GM23338 (cell line): Measurements from ENCODE around the gene CT47B1. TPM values are rescaled to one million over a fixed set of nuclear protein-coding genes. Genes with fewer than 3 reads are reported as not detected.

Experiments used
- ATAC-seq: fragments of 200-7000 bp; cut with Tn5 transposase; 3 replicates; pipeline ENCODE4 v1.9.1; 2020
- DNase-seq: peaks from one replicate; pipeline ENCODE4 v3.0.0-alpha.2; 2015; ENCODE audit warnings: low spot score
- H2AFZ ChIP-seq: fragments of 200-600 bp; sonication (generic); 2 replicates; pipeline ENCODE4 v1.8.0; 2016; ENCODE audit warnings: antibody characterized with exemption, mild to moderate bottlenecking, moderate library complexity
- H3F3A ChIP-seq: fragments of 200-600 bp; sonication (generic); replicated peaks from 2 replicates; pipeline ENCODE4 v1.8.0; 2017; ENCODE audit warnings: antibody characterized with exemption, mixed run types, low read depth
- H3K27ac ChIP-seq: fragments of 200-600 bp; sonication (generic); 2 replicates; pipeline ENCODE4 v1.6.1; 2016; ENCODE audit warnings: low read depth
- H3K27me3 ChIP-seq: fragments of 200-600 bp; sonication (generic); 2 replicates; pipeline ENCODE4 v1.8.0; 2016; ENCODE audit warnings: mild to moderate bottlenecking, mixed run types, moderate library complexity; ENCODE audit not compliant: insufficient read depth
- H3K36me3 ChIP-seq: fragments of 200-600 bp; sonication (generic); 2 replicates; pipeline ENCODE4 v1.8.0; 2016; ENCODE audit warnings: mild to moderate bottlenecking; ENCODE audit not compliant: insufficient read depth
- H3K4me1 ChIP-seq: fragments of 200-600 bp; sonication (generic); 2 replicates; pipeline ENCODE4 v1.8.0; 2016; ENCODE audit warnings: mild to moderate bottlenecking, moderate library complexity; ENCODE audit not compliant: insufficient read depth
- H3K4me2 ChIP-seq: fragments of 200-600 bp; sonication (generic); 2 replicates; pipeline ENCODE4 v1.7.1; 2017; ENCODE audit warnings: mixed run types
- H3K4me3 ChIP-seq: fragments of 200-600 bp; sonication (generic); 2 replicates; pipeline ENCODE4 v1.6.1; 2016; ENCODE audit warnings: mixed run types
- H3K79me2 ChIP-seq: fragments of 200-600 bp; sonication (generic); replicated peaks from 2 replicates; pipeline ENCODE4 v1.8.0; 2017; ENCODE audit warnings: mild to moderate bottlenecking; ENCODE audit not compliant: insufficient read depth
- H3K9me2 ChIP-seq: fragments of 200-600 bp; sonication (generic); 2 replicates; pipeline ENCODE4 v1.8.0; 2017; ENCODE audit not compliant: insufficient read depth
- H4K20me1 ChIP-seq: fragments of 200-600 bp; sonication (generic); replicated peaks from 2 replicates; pipeline ENCODE4 v1.8.0; 2017; ENCODE audit warnings: mild to moderate bottlenecking; ENCODE audit not compliant: insufficient read depth
- H3K27ac Mint-ChIP-seq: 2 replicates; pipeline ENCODE4 v1.8.0; 2020; ENCODE audit warnings: inconsistent platforms, mild to moderate bottlenecking, moderate library complexity, mixed read lengths
- H3K27me3 Mint-ChIP-seq: 3 replicates; pipeline ENCODE4 v1.8.0; 2022; ENCODE audit warnings: low read depth, mild to moderate bottlenecking, moderate library complexity, mixed read lengths, inconsistent platforms; ENCODE audit not compliant: insufficient read depth, poor library complexity
- H3K36me3 Mint-ChIP-seq: 3 replicates; pipeline ENCODE4 v1.8.0; 2021; ENCODE audit warnings: low read depth, mild to moderate bottlenecking, inconsistent platforms, moderate library complexity, mixed read lengths
- H3K4me1 Mint-ChIP-seq: 3 replicates; pipeline ENCODE4 v1.8.0; 2020; ENCODE audit warnings: mild to moderate bottlenecking, inconsistent platforms, mixed read lengths
- H3K4me3 Mint-ChIP-seq: 3 replicates; pipeline ENCODE4 v1.8.0; 2021; ENCODE audit warnings: moderate library complexity, mild to moderate bottlenecking, inconsistent platforms, mixed read lengths
- H3K9me3 Mint-ChIP-seq: 3 replicates; pipeline ENCODE4 v1.8.0; 2020; ENCODE audit warnings: moderate library complexity, mild to moderate bottlenecking, inconsistent platforms, mixed read lengths
- CREB1 ChIP-seq: fragments of 250-450 bp; sonication (Bioruptor Pico); IDR thresholded peaks from 2 replicates; pipeline ENCODE4 v1.5.0; 2020; ENCODE audit warnings: low read depth, mild to moderate bottlenecking, moderate library complexity
- CTCF ChIP-seq, 2 experiments: fragments of 200-600 bp in 1 of 2; sonication (generic) in 1 of 2; conservative IDR thresholded peaks; 2 replicates each; pipeline versions ENCODE4 v1.5.1 to v1.6.1; 2016 to 2017; ENCODE audit warnings: antibody characterized with exemption in 2 of 2, low read depth in 2 of 2, mild to moderate bottlenecking in 2 of 2, moderate library complexity in 1 of 2
- ETS1 ChIP-seq: IDR thresholded peaks from 2 replicates; pipeline ENCODE4 v1.6.1; 2016; ENCODE audit warnings: antibody characterized with exemption
- EZH2phosphoT487 ChIP-seq: fragments of 200-600 bp; sonication (generic); IDR thresholded peaks from one replicate; pipeline ENCODE4 v1.8.1; 2018; ENCODE audit warnings: antibody characterized with exemption; ENCODE audit not compliant: unreplicated experiment
- JUNB ChIP-seq: IDR thresholded peaks from one replicate; pipeline ENCODE4 v1.6.1; 2016; ENCODE audit warnings: antibody characterized with exemption; ENCODE audit not compliant: unreplicated experiment
- NANOG ChIP-seq: IDR thresholded peaks from 2 replicates; pipeline ENCODE4 v1.6.1; 2016; ENCODE audit warnings: antibody characterized with exemption, borderline replicate concordance
- POLR2AphosphoS5 ChIP-seq: IDR thresholded peaks from 2 replicates; pipeline ENCODE4 v1.6.1; 2016; ENCODE audit warnings: antibody characterized with exemption, low read depth
- REST ChIP-seq: IDR thresholded peaks from one replicate; pipeline ENCODE4 v1.6.1; 2018; ENCODE audit warnings: antibody characterized with exemption; ENCODE audit not compliant: unreplicated experiment
- STAT1 ChIP-seq: IDR thresholded peaks from one replicate; pipeline ENCODE4 v1.6.1; 2016; ENCODE audit warnings: antibody characterized with exemption; ENCODE audit not compliant: unreplicated experiment
- ZNF114 ChIP-seq: fragments of 250-450 bp; sonication (Bioruptor Pico); IDR thresholded peaks from 2 replicates; pipeline ENCODE4 v1.5.0; 2020; ENCODE audit warnings: mild to moderate bottlenecking, moderate library complexity
- ZNF331 ChIP-seq: fragments of 250-450 bp; sonication (Bioruptor Pico); IDR thresholded peaks from 2 replicates; pipeline ENCODE4 v1.5.0; 2020; ENCODE audit warnings: low read depth, mild to moderate bottlenecking, moderate library complexity
- ZNF462 ChIP-seq: fragments of 250-450 bp; sonication (Bioruptor Pico); IDR thresholded peaks from 2 replicates; pipeline ENCODE4 v1.5.0; 2020; ENCODE audit warnings: mild to moderate bottlenecking, moderate library complexity
- polyA plus RNA-seq: library from polyadenylated mRNA; unstranded; fragments of >200 nt; fragmentation: Nextera tagmentation; extraction: Ambion mirVana; gene quantifications from 2 replicates; pipeline ENCODE4 v1.2.1, GENCODE V29; 2016
- total RNA-seq: library from RNA; depleted of rRNA; stranded (reverse); fragments of >200 nt; shearing (Covaris generic); gene quantifications from 2 replicates; pipeline ENCODE4 v1.2.3, GENCODE V29; 2014

The CT47B1 gene
- total and polyA plus RNA-seq, 2 experiments from 2014 or later: not detected

DNA sequence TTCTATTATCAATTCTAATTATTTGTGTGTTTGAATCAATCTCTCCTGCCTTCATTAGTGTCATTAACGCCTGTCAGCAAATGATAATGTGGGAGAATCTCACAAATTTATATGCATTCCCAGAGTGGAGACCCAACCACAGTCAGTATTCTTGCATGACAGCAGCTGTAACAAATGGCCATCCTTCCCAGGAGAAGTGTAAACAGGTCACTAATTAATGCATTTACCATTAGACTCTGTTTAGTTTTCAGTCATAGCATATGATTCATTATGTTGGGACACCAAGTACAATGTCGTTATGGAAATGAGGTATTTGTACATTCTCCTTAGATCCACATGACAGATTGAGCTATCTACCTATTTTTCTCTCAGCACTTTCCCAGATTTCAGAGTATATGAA lies 50.5 kb downstream of the CT47B1 start:
- H3K9me3 Mint-ChIP-seq: no peaks in the 10 kb centered on the region
- peaks cover 79% of the 10 kb centered on the region for H3K27me3 ChIP-seq

More for the DNA sequence above, 50.5 kb downstream of the CT47B1 start:
- TF ChIP-seq EZH2phosphoT487: no peak
- TF ChIP-seq CTCF (conservative IDR thresholded peaks at IDR 0.05; ENCODE audit: low read depth in 2 of 2): no peak
- TF ChIP-seq STAT1: no peak
- no peak for TF ChIP-seq JUNB
- no peak for TF ChIP-seq POLR2AphosphoS5
- no peak for TF ChIP-seq ZNF114 (CRISPR knock-in tag)
- no peak for TF ChIP-seq ETS1
- no peak for TF ChIP-seq REST
- no peak for TF ChIP-seq NANOG
- no peak for TF ChIP-seq CREB1 (CRISPR knock-in tag)
- TF ChIP-seq ZNF462 (CRISPR knock-in tag): no peak
- no peak for TF ChIP-seq ZNF331
- no peak overlapping the region for H3K27ac ChIP-seq
- H3K4me1 ChIP-seq: no peaks in the 10 kb centered on the region
- H3K9me2 ChIP-seq: no peaks in the 10 kb centered on the region
- Mint-ChIP-seq H3K4me1 (no peaks in the 10 kb centered on the region), H3K4me3 (no peak overlapping the region), H3K27ac (no peak overlapping the region), H3K36me3 (no peaks in the 10 kb centered on the region), H3K27me3 (peaks cover 51% of the 10 kb centered on the region)
- H3K4me2 ChIP-seq: no peak overlapping the region
- H4K20me1 ChIP-seq: no peaks in the 10 kb centered on the region
- H2AFZ ChIP-seq: no peak overlapping the region
- DNase-seq: no peak
- H3K4me3 ChIP-seq: no peak overlapping the region
- H3K79me2 ChIP-seq: no peaks in the 10 kb centered on the region
- H3K36me3 ChIP-seq: no peaks in the 10 kb centered on the region
- no peak for ATAC-seq
- H3F3A ChIP-seq: no peaks in the 10 kb centered on the region
